RWPE2 (cell line): ENCODE measurements around the gene CD27.

Source experiments
- ATAC-seq: fragments of 200-7000 bp; cut with Tn5 transposase; 3 replicates; pipeline ENCODE4 v1.9.1; 2021; ENCODE audit warnings: low read depth
- DNase-seq: peaks from one replicate; pipeline ENCODE4 v3.0.0-alpha.2; 2020; ENCODE audit warnings: low spot score
- H3K27ac ChIP-seq: fragments of 450-650 bp; 2 replicates; pipeline ENCODE4 v1.5.1; 2017; ENCODE audit warnings: mild to moderate bottlenecking; ENCODE audit not compliant: poor library complexity, severe bottlenecking
- H3K27me3 ChIP-seq: fragments of 250-450 bp; sonication (Bioruptor Pico); 2 replicates; pipeline ENCODE4 v1.5.1; 2021; ENCODE audit warnings: mild to moderate bottlenecking, moderate library complexity; ENCODE audit not compliant: insufficient read depth, poor library complexity, severe bottlenecking
- H3K36me3 ChIP-seq: fragments of 250-450 bp; sonication (Bioruptor Pico); 2 replicates; pipeline ENCODE4 v1.5.1; 2020; ENCODE audit warnings: low read depth, mild to moderate bottlenecking, moderate library complexity
- H3K4me1 ChIP-seq: fragments of 250-450 bp; sonication (Bioruptor Pico); 2 replicates; pipeline ENCODE4 v1.5.1; 2021; ENCODE audit warnings: mild to moderate bottlenecking, moderate library complexity; ENCODE audit not compliant: insufficient read depth, poor library complexity, severe bottlenecking
- H3K4me3 ChIP-seq: fragments of 250-450 bp; sonication (Bioruptor Pico); 2 replicates; pipeline ENCODE4 v1.5.1; 2021; ENCODE audit warnings: mild to moderate bottlenecking, moderate library complexity; ENCODE audit not compliant: severe bottlenecking
- H3K9me3 ChIP-seq: fragments of 250-450 bp; sonication (Bioruptor Pico); 2 replicates; pipeline ENCODE4 v1.5.1; 2021; ENCODE audit warnings: mild to moderate bottlenecking, moderate library complexity; ENCODE audit not compliant: severe bottlenecking
- CTCF ChIP-seq: fragments of 450-650 bp; IDR thresholded peaks from one replicate; pipeline ENCODE4 v1.5.1; 2017; ENCODE audit warnings: mild to moderate bottlenecking, moderate library complexity; ENCODE audit not compliant: poor library complexity, severe bottlenecking

The CD27 gene

GRCh38 chr12:6450869-6451347 is 6.2 kb downstream of the CD27 start:
- ATAC-seq = no peak; the same call in 2 of the 3 replicates
- Histone ChIP-seq H3K4me3 (peak overlapping the region; percentile 41), H3K9me3 (no peaks in the 10 kb centered on the region), H3K27me3 (no peaks in the 10 kb centered on the region), H3K36me3 (no peaks in the 10 kb centered on the region), H3K4me1 (peaks cover 4% of the 10 kb centered on the region), H3K27ac (peak overlapping the region; percentile 68)
- no peak for TF ChIP-seq CTCF
- DNase-seq = peak; percentile 31

- no peaks in the 10 kb centered on the region for H3K36me3 ChIP-seq
- peak within 1 kb of the TSS; percentile 68 for H3K27ac ChIP-seq
- TF ChIP-seq CTCF = no peak
- ATAC-seq (peak; percentile 80), DNase-seq (peak; percentile 59)
- peaks cover 4% of the 10 kb centered on the region for H3K4me1 ChIP-seq
- peak within 1 kb of the TSS; percentile 41 for H3K4me3 ChIP-seq
- no peaks in the 10 kb centered on the region for H3K9me3 ChIP-seq
- no peaks in the 10 kb centered on the region for H3K27me3 ChIP-seq
These were observed 6.8 kb downstream of the CD27 start, which contains the start of gene TAPBPL for GRCh38 chr12:6451348-6452244. TSS of gene TAPBPL (plus strand) at chr12:6452042. CDS start at chr12:6452249, 207 bp downstream.

GRCh38 chr12:6452245-6452943 is 7.6 kb downstream of the CD27 start:
- Histone ChIP-seq H3K27ac (peak overlapping the region; percentile 68), H3K9me3 (no peaks in the 10 kb centered on the region), H3K4me1 (peaks cover 4% of the 10 kb centered on the region), H3K4me3 (peak overlapping the region; percentile 41), H3K36me3 (no peaks in the 10 kb centered on the region), H3K27me3 (no peaks in the 10 kb centered on the region)
- ATAC-seq (peak; percentile 44), DNase-seq (peak; percentile 41)
- TF ChIP-seq CTCF = no peak

DNA sequence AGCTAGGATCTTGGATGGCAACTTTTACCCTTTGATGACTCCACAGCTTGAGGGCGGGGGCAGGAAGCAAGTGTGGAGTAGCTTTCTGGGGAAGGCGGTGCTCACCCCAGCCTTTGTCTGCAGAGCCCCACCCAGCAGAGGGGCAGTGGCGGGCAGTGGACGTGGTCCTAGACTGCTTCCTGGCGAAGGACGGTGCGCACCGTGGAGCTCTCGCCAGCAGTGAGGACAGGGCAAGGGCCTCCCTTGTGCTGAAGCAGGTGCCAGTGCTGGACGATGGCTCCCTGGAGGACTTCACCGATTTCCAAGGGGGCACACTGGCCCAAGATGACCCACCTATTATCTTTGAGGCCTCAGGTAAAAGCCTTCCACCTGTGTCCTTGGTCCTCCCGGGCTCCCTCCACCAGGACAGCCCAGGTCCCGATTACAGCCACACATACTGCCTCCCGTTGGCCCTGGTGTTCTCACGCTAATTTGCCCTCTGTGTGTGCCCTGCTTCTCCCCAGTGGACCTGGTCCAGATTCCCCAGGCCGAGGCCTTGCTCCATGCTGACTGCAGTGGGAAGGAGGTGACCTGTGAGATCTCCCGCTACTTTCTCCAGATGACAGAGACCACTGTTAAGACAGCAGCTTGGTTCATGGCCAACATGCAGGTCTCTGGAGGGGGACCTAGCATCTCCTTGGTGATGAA is 8.3 kb downstream of the CD27 start:
- Histone ChIP-seq H3K4me3 (no peak overlapping the region), H3K4me1 (peaks cover 4% of the 10 kb centered on the region), H3K36me3 (no peaks in the 10 kb centered on the region), H3K27ac (peak overlapping the region; percentile 68), H3K9me3 (no peaks in the 10 kb centered on the region), H3K27me3 (no peaks in the 10 kb centered on the region)
- no peak for ATAC-seq
- TF ChIP-seq CTCF = no peak
- peak; percentile 46 for DNase-seq
